H9 (cell line): ENCODE data around the gene TP53BP2. TPM values are rescaled to one million over a fixed set of nuclear protein-coding genes. Genes with fewer than 3 reads are reported as not detected.

Experiments used
- DNase-seq: peaks from one replicate; pipeline ENCODE4 v3.0.0-alpha.2; 2017
- H2AFZ ChIP-seq: one replicate; pipeline ENCODE4 v1.6.1; 2013; ENCODE audit warnings: mild to moderate bottlenecking, low read length, control low read depth, moderate library complexity
- H2AK5ac ChIP-seq: 2 replicates; pipeline ENCODE4 v1.6.1; 2013; ENCODE audit warnings: low read length, control low read depth, mixed read lengths; ENCODE audit not compliant: insufficient read length
- H2BK120ac ChIP-seq: one replicate; pipeline ENCODE4 v1.6.1; 2013; ENCODE audit warnings: low read depth, mild to moderate bottlenecking, low read length, control low read depth, inconsistent platforms; ENCODE audit not compliant: poor library complexity, severe bottlenecking
- H2BK12ac ChIP-seq: 2 replicates; pipeline ENCODE4 v1.6.1; 2013; ENCODE audit warnings: low read length, control low read depth, mixed read lengths, low read depth; ENCODE audit not compliant: insufficient read length
- H2BK15ac ChIP-seq: 2 replicates; pipeline ENCODE4 v1.6.1; 2013; ENCODE audit warnings: low read depth, low read length, control low read depth
- H2BK20ac ChIP-seq: one replicate; pipeline ENCODE4 v1.6.1; 2013; ENCODE audit warnings: low read depth, mild to moderate bottlenecking, low read length, control low read depth, inconsistent platforms; ENCODE audit not compliant: poor library complexity, severe bottlenecking
- H2BK5ac ChIP-seq: 2 replicates; pipeline ENCODE4 v1.6.1; 2013; ENCODE audit warnings: low read length, control low read depth, mixed read lengths; ENCODE audit not compliant: insufficient read length
- H3K14ac ChIP-seq: 2 replicates; pipeline ENCODE4 v1.6.1; 2013; ENCODE audit warnings: low read length, control low read depth; ENCODE audit not compliant: insufficient read depth
- H3K18ac ChIP-seq: 2 replicates; pipeline ENCODE4 v1.6.1; 2013; ENCODE audit warnings: low read depth, mild to moderate bottlenecking, mixed read lengths, low read length, control low read depth; ENCODE audit not compliant: insufficient read length
- H3K23ac ChIP-seq: 2 replicates; pipeline ENCODE4 v1.6.1; 2013; ENCODE audit warnings: low read length, control low read depth, mixed read lengths, low read depth; ENCODE audit not compliant: insufficient read length
- H3K23me2 ChIP-seq: 2 replicates; pipeline ENCODE4 v1.6.1; 2013; ENCODE audit warnings: low read depth, mild to moderate bottlenecking, mixed read lengths, low read length, control low read depth; ENCODE audit not compliant: insufficient read length, poor library complexity, severe bottlenecking
- H3K27ac ChIP-seq: 2 replicates; pipeline ENCODE4 v1.5.1; 2013; ENCODE audit warnings: low read length, control low read depth, mixed read lengths, low read depth; ENCODE audit not compliant: insufficient read length
- H3K27me3 ChIP-seq: 2 replicates; pipeline ENCODE4 v1.6.1; 2013; ENCODE audit warnings: low read length, control low read depth, inconsistent platforms; ENCODE audit not compliant: insufficient read depth
- H3K4ac ChIP-seq: 2 replicates; pipeline ENCODE4 v1.6.1; 2013; ENCODE audit warnings: low read depth, mild to moderate bottlenecking, control low read depth, inconsistent platforms, low read length, moderate library complexity
- H3K4me1 ChIP-seq: 2 replicates; pipeline ENCODE4 v1.6.1; 2013; ENCODE audit warnings: low read length, control low read depth, inconsistent platforms; ENCODE audit not compliant: insufficient read depth
- H3K4me2 ChIP-seq: 2 replicates; pipeline ENCODE4 v1.6.1; 2013; ENCODE audit warnings: low read length, control low read depth, mixed read lengths; ENCODE audit not compliant: insufficient read length, insufficient read depth
- H3K56ac ChIP-seq: 2 replicates; pipeline ENCODE4 v1.6.1; 2013; ENCODE audit warnings: low read depth, mild to moderate bottlenecking, mixed read lengths, low read length, control low read depth; ENCODE audit not compliant: insufficient read length
- H3K79me1 ChIP-seq: 2 replicates; pipeline ENCODE4 v1.6.1; 2013; ENCODE audit warnings: low read depth, mild to moderate bottlenecking, moderate library complexity, low read length, control low read depth, inconsistent platforms; ENCODE audit not compliant: insufficient read depth, poor library complexity, severe bottlenecking
- H3K79me2 ChIP-seq: 2 replicates; pipeline ENCODE4 v1.6.1; 2013; ENCODE audit warnings: low read length, control low read depth, inconsistent platforms; ENCODE audit not compliant: insufficient read depth
- H3K9ac ChIP-seq: 2 replicates; pipeline ENCODE4 v1.6.1; 2013; ENCODE audit warnings: low read length, control low read depth, mixed read lengths; ENCODE audit not compliant: insufficient read length; ENCODE audit errors: extremely low read depth
- H3K9me3 ChIP-seq: one replicate; pipeline ENCODE4 v1.6.1; 2013; ENCODE audit warnings: low read depth, low read length, inconsistent platforms; ENCODE audit not compliant: control insufficient read depth
- H3T11ph ChIP-seq: one replicate; pipeline ENCODE4 v1.6.1; 2013; ENCODE audit warnings: mild to moderate bottlenecking, low read length, control low read depth, inconsistent platforms
- H4K20me1 ChIP-seq: one replicate; pipeline ENCODE4 v1.6.1; 2013; ENCODE audit not compliant: control insufficient read depth, insufficient read length, insufficient read depth
- H4K5ac ChIP-seq: 2 replicates; pipeline ENCODE4 v1.6.1; 2013; ENCODE audit warnings: low read depth, mild to moderate bottlenecking, mixed read lengths, low read length, control low read depth; ENCODE audit not compliant: insufficient read length
- H4K8ac ChIP-seq: replicated peaks from 2 replicates; pipeline ENCODE4 v1.6.1; 2013; ENCODE audit warnings: low read length, control low read depth, mixed read lengths, low read depth; ENCODE audit not compliant: insufficient read length
- H4K91ac ChIP-seq: 2 replicates; pipeline ENCODE4 v1.6.1; 2013; ENCODE audit warnings: low read depth, mild to moderate bottlenecking, moderate library complexity, mixed read lengths, low read length, control low read depth; ENCODE audit not compliant: insufficient read length
- H3K27ac Mint-ChIP-seq, 3 experiments: 2 replicates in 2 of 3; 3 replicates in 1 of 3; pipeline ENCODE4 v1.8.0; 2020 to 2021; ENCODE audit warnings: mixed read lengths in 3 of 3, mild to moderate bottlenecking in 1 of 3, moderate library complexity in 1 of 3
- H3K27me3 Mint-ChIP-seq: 2 replicates; pipeline ENCODE4 v1.8.0; 2021; ENCODE audit warnings: low read depth, mild to moderate bottlenecking, moderate library complexity, mixed read lengths
- H3K36me3 Mint-ChIP-seq, 3 experiments: 2 replicates in 2 of 3; 3 replicates in 1 of 3; pipeline ENCODE4 v1.8.0; 2020 to 2021; ENCODE audit warnings: low read depth in 3 of 3, mixed read lengths in 3 of 3; ENCODE audit not compliant: insufficient read depth in 1 of 3
- H3K4me1 Mint-ChIP-seq, 2 experiments: 2 replicates each; pipeline ENCODE4 v1.8.0; 2020; ENCODE audit warnings: mixed read lengths in 2 of 2
- H3K4me3 Mint-ChIP-seq, 2 experiments: 2 replicates in 1 of 2; 3 replicates in 1 of 2; pipeline ENCODE4 v1.8.0; 2020 to 2021; ENCODE audit warnings: mild to moderate bottlenecking in 2 of 2, mixed read lengths in 2 of 2, moderate library complexity in 1 of 2
- H3K9me3 Mint-ChIP-seq, 2 experiments: 2 replicates in 1 of 2; 3 replicates in 1 of 2; pipeline ENCODE4 v1.8.0; 2020; ENCODE audit warnings: mild to moderate bottlenecking in 2 of 2, mixed read lengths in 2 of 2, moderate library complexity in 1 of 2
- CTCF ChIP-seq: fragments of 200-600 bp; sonication (generic); conservative IDR thresholded peaks from 3 replicates; pipeline ENCODE4 v1.8.0; 2021; ENCODE audit warnings: antibody characterized with exemption, mild to moderate bottlenecking
- WGBS: extraction: QIAGEN DNeasy Blood & Tissue Kit; methylation state at CpG from one replicate; pipeline ENCODE4 v1.1.7; 2013; ENCODE audit warnings: missing lambda C conversion rate, low lambda C conversion rate, mixed read lengths; ENCODE audit not compliant: insufficient read length; ENCODE audit errors: extremely low coverage; 5-methylcytosine and 5-hydroxymethylcytosine counted together
- total RNA-seq: library from RNA; stranded (reverse); gene quantifications from 2 replicates; pipeline ENCODE4 v1.2.1, GENCODE V29; 2021

The TP53BP2 gene
- total RNA-seq, 1 experiment from 2014 or later = 49.7 TPM

GRCh38 chr1:223732993-223733798 is 112.6 kb downstream of the TP53BP2 start:
- Histone ChIP-seq H3K4me2 (no peak overlapping the region), H2BK12ac (no peak overlapping the region), H2AK5ac (no peak overlapping the region), H3K23ac (no peak overlapping the region), H2AFZ (no peak overlapping the region), H3K79me2 (no peaks in the 10 kb centered on the region), H4K8ac (no peak overlapping the region), H3K18ac (no peak overlapping the region), H3K27ac (no peak overlapping the region), H3K14ac (no peak overlapping the region), H2BK20ac (no peak overlapping the region), H3K9ac (no peak overlapping the region), H4K91ac (no peak overlapping the region), H3K79me1 (no peaks in the 10 kb centered on the region), H3K9me3 (no peaks in the 10 kb centered on the region), H2BK120ac (no peak overlapping the region), H3K4ac (no peak overlapping the region), H3K56ac (no peak overlapping the region), H2BK15ac (no peak overlapping the region), H4K20me1 (no peaks in the 10 kb centered on the region), H3K4me1 (peaks cover 4% of the 10 kb centered on the region; the same call in 1 of the 2 replicates), H4K5ac (no peak overlapping the region), H3T11ph (no peak overlapping the region), H2BK5ac (no peak overlapping the region), H3K27me3 (peaks cover 21% of the 10 kb centered on the region; the same call in 1 of the 2 replicates), H3K23me2 (no peaks in the 10 kb centered on the region)
- WGBS = no CpG with 5 or more reads among the region's 6 CpGs
- Mint-ChIP-seq H3K4me3 (0 out of 5 replicates have a peak overlapping the region, but pooled peaks of 1 of the 2 experiments have one; percentile 34), H3K27ac (peak overlapping the region in 2 of 3 experiments; percentile 59 to 61; a peak in 3 of 7 replicates), H3K4me1 (peaks cover 42 to 55% of the 10 kb centered on the region in 2 experiments), H3K27me3 (peaks cover 57% of the 10 kb centered on the region), H3K9me3 (no peaks in the 10 kb centered on the region; a peak in 3 of 5 replicates), H3K36me3 (peaks cover 1 to 12% (median 6%) of the 10 kb centered on the region in 3 experiments)
- no peak for DNase-seq
- TF ChIP-seq CTCF = no peak
